ENCODE results near the gene TARP.

GRCh38 chr7:38294926-38295325, 21.5 kb upstream of the TARP start:
- TF ChIP-seq CTCF (IDR thresholded peaks at IDR 0.05) (no peak), POLR2A (IDR thresholded peaks at IDR 0.05) (no peak)
